ENCODE results near the gene THBD. TPM values are rescaled to one million over a fixed set of nuclear protein-coding genes. Genes with fewer than 3 reads are reported as not detected.
"Not testable (repeated sequence)": the region's sequence is repeated elsewhere in the genome, so short reads cannot be mapped to it uniquely, and the experiment has no call there.

The THBD gene
- total RNA-seq, 2 donors from 2014 or later, result 0.13 TPM; not detected in 1

GRCh38 chr20:23039885-23040508 is 9.5 kb downstream of the THBD start:
- Mint-ChIP-seq H3K4me1 (no peaks in the 10 kb centered on the region), H3K27me3 (peaks cover 30% of the 10 kb centered on the region), H3K27ac (no peak overlapping the region), H3K36me3 (ENCODE audit: low read depth) (no peaks in the 10 kb centered on the region), H3K4me3 (no peak overlapping the region), H3K9me3 (no peaks in the 10 kb centered on the region)
- ATAC-seq (replicated peaks), result no peak

- Mint-ChIP-seq H3K9me3 (no peaks in the 10 kb centered on the region), H3K36me3 (ENCODE audit: low read depth) (no peaks in the 10 kb centered on the region), H3K27ac (no peak overlapping the region), H3K4me1 (no peaks in the 10 kb centered on the region), H3K27me3 (peaks cover 28% of the 10 kb centered on the region), H3K4me3 (no peak overlapping the region)
- ATAC-seq (replicated peaks), result no peak
Measured at GRCh38 chr20:23039136-23039875, 10.2 kb downstream of the THBD start.

GRCh38 chr20:23037017-23037481 is 12.4 kb downstream of the THBD start:
- Mint-ChIP-seq H3K4me3 (no peak overlapping the region), H3K27me3 (peaks cover 28% of the 10 kb centered on the region), H3K4me1 (no peaks in the 10 kb centered on the region), H3K27ac (no peak overlapping the region), H3K9me3 (no peaks in the 10 kb centered on the region), H3K36me3 (ENCODE audit: low read depth) (no peaks in the 10 kb centered on the region)
- ATAC-seq (replicated peaks), result no peak

GRCh38 chr20:23036371-23036770 is 13.1 kb downstream of the THBD start:
- H3K27me3 Mint-ChIP-seq, result peaks cover 27% of the 10 kb centered on the region
- ATAC-seq (replicated peaks), result no peak
- no peaks in the 10 kb centered on the region for H3K36me3 Mint-ChIP-seq (ENCODE audit: low read depth)
- H3K27ac Mint-ChIP-seq, result no peak overlapping the region
- no peak overlapping the region for H3K4me3 Mint-ChIP-seq
- H3K4me1 Mint-ChIP-seq, result no peaks in the 10 kb centered on the region
- no peaks in the 10 kb centered on the region for H3K9me3 Mint-ChIP-seq

- Mint-ChIP-seq H3K27ac (no peak overlapping the region), H3K4me3 (no peak overlapping the region), H3K27me3 (peaks cover 27% of the 10 kb centered on the region), H3K36me3 (ENCODE audit: low read depth) (no peaks in the 10 kb centered on the region), H3K9me3 (no peaks in the 10 kb centered on the region), H3K4me1 (no peaks in the 10 kb centered on the region)
- no peak for ATAC-seq (replicated peaks)
Measured at GRCh38 chr20:23035731-23036130, 13.7 kb downstream of the THBD start.

- H3K27ac Mint-ChIP-seq, result no peak within 1 kb of the TSS
Measured at GRCh38 chr20:23034721-23035671, 14.5 kb downstream of the THBD start, which contains the start of gene SSTR4. TSS of gene SSTR4 (plus strand) at chr20:23035312. CDS start at chr20:23035484, 172 bp downstream.

GRCh38 chr20:23033918-23034317 is 15.6 kb downstream of the THBD start:
- Mint-ChIP-seq H3K27me3 (peaks cover 20% of the 10 kb centered on the region), H3K9me3 (no peaks in the 10 kb centered on the region), H3K27ac (no peak overlapping the region), H3K4me3 (no peak overlapping the region), H3K36me3 (ENCODE audit: low read depth) (no peaks in the 10 kb centered on the region), H3K4me1 (no peaks in the 10 kb centered on the region)
- ATAC-seq (replicated peaks), result no peak

More at GRCh38 chr20:23034721-23035671, 14.5 kb downstream of the THBD start, which contains the start of gene SSTR4:
- H3K4me3 Mint-ChIP-seq, result no peak within 1 kb of the TSS
- no peaks in the 10 kb centered on the region for H3K36me3 Mint-ChIP-seq (ENCODE audit: low read depth)
- no peaks in the 10 kb centered on the region for H3K4me1 Mint-ChIP-seq
- no peaks in the 10 kb centered on the region for H3K9me3 Mint-ChIP-seq
- H3K27me3 Mint-ChIP-seq, result peaks cover 27% of the 10 kb centered on the region
- no peak for ATAC-seq (replicated peaks)

- H3K27me3 Mint-ChIP-seq, result peaks cover 19% of the 10 kb centered on the region
- no peak overlapping the region for H3K4me3 Mint-ChIP-seq
- H3K9me3 Mint-ChIP-seq, result no peaks in the 10 kb centered on the region
- no peak for ATAC-seq (replicated peaks)
- H3K36me3 Mint-ChIP-seq (ENCODE audit: low read depth), result no peaks in the 10 kb centered on the region
- H3K4me1 Mint-ChIP-seq, result no peaks in the 10 kb centered on the region
- H3K27ac Mint-ChIP-seq, result no peak overlapping the region
Measured at GRCh38 chr20:23032750-23033078, 16.8 kb downstream of the THBD start.

GRCh38 chr20:23032056-23032749 is 17.3 kb downstream of the THBD start:
- Mint-ChIP-seq H3K9me3 (no peaks in the 10 kb centered on the region), H3K4me1 (no peaks in the 10 kb centered on the region), H3K27me3 (peaks cover 17% of the 10 kb centered on the region), H3K36me3 (ENCODE audit: low read depth) (no peaks in the 10 kb centered on the region), H3K4me3 (no peak overlapping the region), H3K27ac (no peak overlapping the region)
- ATAC-seq (replicated peaks), result no peak

GRCh38 chr20:23031346-23031745 is 18.1 kb downstream of the THBD start:
- Mint-ChIP-seq H3K4me1 (no peaks in the 10 kb centered on the region), H3K4me3 (no peak overlapping the region), H3K27ac (no peak overlapping the region), H3K36me3 (ENCODE audit: low read depth) (no peaks in the 10 kb centered on the region), H3K27me3 (peaks cover 10% of the 10 kb centered on the region), H3K9me3 (no peaks in the 10 kb centered on the region)
- ATAC-seq (replicated peaks), result no peak

- H3K36me3 Mint-ChIP-seq (ENCODE audit: low read depth), result no peaks in the 10 kb centered on the region
- no peak overlapping the region for H3K27ac Mint-ChIP-seq
- peaks cover 10% of the 10 kb centered on the region for H3K27me3 Mint-ChIP-seq
- no peak overlapping the region for H3K4me3 Mint-ChIP-seq
- no peaks in the 10 kb centered on the region for H3K9me3 Mint-ChIP-seq
- no peak for ATAC-seq (replicated peaks)
- no peaks in the 10 kb centered on the region for H3K4me1 Mint-ChIP-seq
Measured at GRCh38 chr20:23029324-23029723, 20.1 kb downstream of the THBD start.

GRCh38 chr20:23028392-23028791 is 21.1 kb downstream of the THBD start:
- Mint-ChIP-seq H3K27me3 (peaks cover 10% of the 10 kb centered on the region), H3K27ac (no peak overlapping the region), H3K4me3 (no peak overlapping the region), H3K4me1 (no peaks in the 10 kb centered on the region), H3K36me3 (ENCODE audit: low read depth) (no peaks in the 10 kb centered on the region), H3K9me3 (no peaks in the 10 kb centered on the region)
- no peak for ATAC-seq (replicated peaks)

- ATAC-seq (replicated peaks), result no peak
- Mint-ChIP-seq H3K4me1 (no peaks in the 10 kb centered on the region), H3K4me3 (no peak overlapping the region), H3K27ac (no peak overlapping the region), H3K9me3 (no peaks in the 10 kb centered on the region), H3K36me3 (ENCODE audit: low read depth) (no peaks in the 10 kb centered on the region), H3K27me3 (peaks cover 4% of the 10 kb centered on the region)
Measured at GRCh38 chr20:23027721-23028120, 21.8 kb downstream of the THBD start.

- H3K4me3 Mint-ChIP-seq; H3K4me1 Mint-ChIP-seq; H3K27me3 Mint-ChIP-seq; H3K9me3 Mint-ChIP-seq; H3K36me3 Mint-ChIP-seq (ENCODE audit: low read depth); H3K27ac Mint-ChIP-seq; ATAC-seq (replicated peaks): not testable (repeated sequence)
Measured at GRCh38 chr20:23025503-23025902, 24.0 kb downstream of the THBD start.

Measured in activated T-helper 17 cell treated with anti-CD3 and anti-CD28 coated beads, Interleukin-2, amount 50 U/mL, for 72 hours (primary cell).